DND-41 (cell line): Measurements from ENCODE around the gene DPT.

ENCODE experiments used
- ATAC-seq: fragments of 200-7000 bp; cut with Tn5 transposase; 3 replicates; pipeline ENCODE4 v1.9.1; 2021; ENCODE audit warnings: low read depth; ENCODE audit not compliant: insufficient read depth
- DNase-seq: peaks from one replicate; pipeline ENCODE4 v3.0.0-alpha.2; 2020
- H2AFZ ChIP-seq: 2 replicates; pipeline ENCODE4 v1.6.0; 2012; ENCODE audit warnings: low read depth, low read length
- H3K27ac ChIP-seq: 2 replicates; pipeline ENCODE4 v1.5.1; 2012; ENCODE audit warnings: low read length, inconsistent platforms
- H3K27me3 ChIP-seq: fragments of 200-600 bp; sonication (generic); 2 replicates; pipeline ENCODE4 v1.6.0; 2012; ENCODE audit warnings: low read length, mild to moderate bottlenecking, inconsistent platforms; ENCODE audit not compliant: insufficient read depth, poor library complexity
- H3K36me3 ChIP-seq: 2 replicates; pipeline ENCODE4 v1.5.1; 2012; ENCODE audit warnings: low read length, inconsistent platforms; ENCODE audit not compliant: insufficient read depth
- H3K4me1 ChIP-seq: 2 replicates; pipeline ENCODE4 v1.5.1; 2012; ENCODE audit warnings: mild to moderate bottlenecking, low read length; ENCODE audit not compliant: insufficient read depth
- H3K4me2 ChIP-seq: 2 replicates; pipeline ENCODE4 v1.6.0; 2012; ENCODE audit warnings: mild to moderate bottlenecking, moderate library complexity, low read length, inconsistent platforms; ENCODE audit not compliant: insufficient read depth
- H3K4me3 ChIP-seq, 2 experiments: fragments of 200-600 bp in 1 of 2; shearing (Covaris generic) in 1 of 2; 2 replicates each; pipeline ENCODE4 v1.5.1; 2012 to 2016; ENCODE audit warnings: inconsistent platforms in 2 of 2, low read length in 2 of 2, mild to moderate bottlenecking in 2 of 2, low read depth in 1 of 2, moderate library complexity in 1 of 2
- H3K79me2 ChIP-seq: 2 replicates; pipeline ENCODE4 v1.6.0; 2012; ENCODE audit warnings: low read length, inconsistent platforms; ENCODE audit not compliant: insufficient read depth
- H3K9ac ChIP-seq: 2 replicates; pipeline ENCODE4 v1.6.0; 2012; ENCODE audit warnings: low read depth, mild to moderate bottlenecking, inconsistent platforms, low read length, moderate library complexity
- H3K9me3 ChIP-seq: 2 replicates; pipeline ENCODE4 v1.5.1; 2012; ENCODE audit warnings: low read length, moderate library complexity, mild to moderate bottlenecking, inconsistent platforms; ENCODE audit not compliant: insufficient read depth, severe bottlenecking
- H4K20me1 ChIP-seq: 2 replicates; pipeline ENCODE4 v1.6.0; 2012; ENCODE audit warnings: low read length; ENCODE audit not compliant: insufficient read depth
- CTCF ChIP-seq: IDR thresholded peaks from 2 replicates; pipeline ENCODE4 v1.5.1; 2012; ENCODE audit warnings: borderline replicate concordance, low read length, moderate library complexity, mild to moderate bottlenecking; ENCODE audit not compliant: poor library complexity, severe bottlenecking; ENCODE audit errors: extremely low read depth
- EZH2 ChIP-seq: IDR thresholded peaks from 3 replicates; pipeline ENCODE4 v1.6.1; 2012; ENCODE audit warnings: borderline replicate concordance, low read depth, mild to moderate bottlenecking, moderate library complexity, low read length, inconsistent platforms; ENCODE audit not compliant: severe bottlenecking

The DPT gene

GRCh38 chr1:168671782-168672181, 57.2 kb downstream of the DPT start:
- no peaks in the 10 kb centered on the region for H3K27me3 ChIP-seq
- no peak overlapping the region for H3K27ac ChIP-seq
- H2AFZ ChIP-seq, result no peak overlapping the region
- H3K4me2 ChIP-seq, result no peak overlapping the region
- ATAC-seq (no peak), DNase-seq (no peak)
- H3K9me3 ChIP-seq, result peaks cover 2% of the 10 kb centered on the region
- TF ChIP-seq EZH2 (no peak), CTCF (no peak)
- H4K20me1 ChIP-seq, result no peaks in the 10 kb centered on the region
- no peak overlapping the region for H3K9ac ChIP-seq
- H3K79me2 ChIP-seq, result no peaks in the 10 kb centered on the region
- H3K4me3 ChIP-seq, result no peak overlapping the region
- H3K36me3 ChIP-seq, result no peaks in the 10 kb centered on the region
- no peaks in the 10 kb centered on the region for H3K4me1 ChIP-seq

- Histone ChIP-seq H3K4me3 (no peak overlapping the region), H2AFZ (no peak overlapping the region), H3K27ac (no peak overlapping the region), H3K4me2 (no peak overlapping the region), H3K9me3 (no peaks in the 10 kb centered on the region), H3K9ac (no peak overlapping the region), H3K36me3 (no peaks in the 10 kb centered on the region), H3K79me2 (no peaks in the 10 kb centered on the region), H4K20me1 (no peaks in the 10 kb centered on the region), H3K4me1 (no peaks in the 10 kb centered on the region), H3K27me3 (no peaks in the 10 kb centered on the region)
- no peak for DNase-seq
- TF ChIP-seq CTCF (no peak), EZH2 (no peak)
- no peak for ATAC-seq
Measured at GRCh38 chr1:168665975-168666374, 63.0 kb downstream of the DPT start.

- Histone ChIP-seq H3K79me2 (no peaks in the 10 kb centered on the region), H3K9ac (no peak overlapping the region), H3K36me3 (no peaks in the 10 kb centered on the region), H2AFZ (no peak overlapping the region), H3K9me3 (no peaks in the 10 kb centered on the region), H3K4me1 (no peaks in the 10 kb centered on the region), H3K4me2 (no peak overlapping the region), H3K4me3 (no peak overlapping the region), H3K27me3 (no peaks in the 10 kb centered on the region), H3K27ac (no peak overlapping the region), H4K20me1 (no peaks in the 10 kb centered on the region)
- no peak for ATAC-seq
- no peak for TF ChIP-seq CTCF
- no peak for TF ChIP-seq EZH2
- no peak for DNase-seq
Measured at GRCh38 chr1:168664069-168664834, 64.8 kb downstream of the DPT start.
